Activated CD8-positive, alpha-beta memory T cell treated with anti-CD3 and anti-CD28 coated beads for 48 hours (primary cell): ENCODE measurements around the gene MRM2.

ENCODE experiments used
- DNase-seq, 3 experiments: peaks; one replicate each; pipeline ENCODE4 v3.0.0-alpha.2; 2020; ENCODE audit warnings: low read depth in 2 of 3, low spot score in 2 of 3

MRM2 gene

GRCh38 chr7:2208712-2209111 lies 33.3 kb downstream of the MRM2 start:
- DNase-seq: no peak

- DNase-seq: no peak
Measured at GRCh38 chr7:2205036-2205780, 36.8 kb downstream of the MRM2 start.

DNA sequence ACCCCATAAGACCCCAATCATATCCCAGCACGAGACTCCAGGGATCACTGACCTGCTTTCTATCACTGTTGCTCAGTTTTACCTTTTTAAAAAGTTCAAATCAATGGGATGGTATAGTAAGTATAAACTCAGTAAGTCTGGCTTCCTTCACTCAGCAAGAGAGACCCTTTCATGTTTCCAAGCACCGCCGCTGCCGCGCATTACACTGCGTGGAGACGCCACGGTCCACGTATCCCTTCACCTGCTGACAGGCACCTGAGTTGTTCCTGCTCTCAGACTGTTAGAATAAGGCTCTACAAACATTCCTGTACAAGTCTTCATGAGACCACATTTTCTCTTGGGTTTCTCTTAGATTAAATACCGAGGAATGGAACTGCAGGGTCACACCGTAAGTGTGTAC lies 37.6 kb downstream of the MRM2 start:
- DNase-seq: no peak

DNA sequence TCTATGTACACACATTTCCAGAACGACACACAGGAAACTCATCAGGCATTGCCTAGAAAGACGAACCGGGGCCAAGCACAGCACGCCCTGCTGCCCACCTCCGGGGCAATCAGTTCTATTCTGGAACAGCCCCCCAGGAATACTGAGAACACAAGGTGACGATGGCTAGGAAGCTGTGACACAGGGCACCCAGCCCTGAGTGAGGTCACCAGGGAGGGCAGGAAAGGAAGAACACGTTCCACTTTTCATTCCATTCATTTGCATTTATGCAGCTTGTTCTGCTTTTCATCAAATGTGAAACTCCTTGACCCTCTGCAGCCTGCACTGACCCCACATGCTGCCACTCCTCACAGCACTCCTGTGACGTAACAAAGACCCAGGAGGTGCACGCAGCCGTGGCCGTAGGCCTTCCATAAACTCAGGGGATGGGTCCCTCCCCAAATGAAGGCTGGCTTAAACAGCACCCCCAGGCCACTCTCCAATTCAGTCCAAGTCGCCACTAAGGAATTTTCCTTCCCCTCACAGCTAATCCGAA lies 38.2 kb downstream of the MRM2 start:
- no peak for DNase-seq

- no peak for DNase-seq
Measured at GRCh38 chr7:2202901-2203765, 38.9 kb downstream of the MRM2 start.

GRCh38 chr7:2202361-2202761 lies 39.6 kb downstream of the MRM2 start:
- no peak for DNase-seq

- no peak for DNase-seq
Measured at GRCh38 chr7:2201686-2202360, 40.2 kb downstream of the MRM2 start.

GRCh38 chr7:2201128-2201527 lies 40.9 kb downstream of the MRM2 start:
- no peak for DNase-seq

DNA sequence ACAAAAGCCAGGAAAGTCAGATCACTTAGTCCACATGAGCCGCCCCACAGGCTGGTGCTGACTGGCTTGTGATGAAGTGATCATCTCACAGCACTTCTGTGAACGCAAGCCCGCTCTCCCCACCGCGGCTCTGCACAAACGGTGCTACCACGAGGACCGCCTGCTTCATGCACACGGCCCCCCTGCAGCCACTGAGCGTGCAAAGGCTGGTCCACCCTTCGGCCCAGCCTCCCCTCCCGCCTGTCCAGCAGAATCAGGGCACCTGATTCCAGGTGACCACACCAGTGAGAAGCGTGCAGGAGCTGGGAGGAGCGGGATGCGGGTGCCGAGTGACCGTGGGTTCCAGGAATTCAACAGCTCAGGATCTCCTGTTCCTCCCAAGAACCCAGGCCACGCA lies 41.4 kb downstream of the MRM2 start:
- DNase-seq: no peak

- DNase-seq: no peak
Measured at GRCh38 chr7:2199956-2200583, 41.9 kb downstream of the MRM2 start.

GRCh38 chr7:2199528-2199927 lies 42.5 kb downstream of the MRM2 start:
- no peak for DNase-seq

DNA sequence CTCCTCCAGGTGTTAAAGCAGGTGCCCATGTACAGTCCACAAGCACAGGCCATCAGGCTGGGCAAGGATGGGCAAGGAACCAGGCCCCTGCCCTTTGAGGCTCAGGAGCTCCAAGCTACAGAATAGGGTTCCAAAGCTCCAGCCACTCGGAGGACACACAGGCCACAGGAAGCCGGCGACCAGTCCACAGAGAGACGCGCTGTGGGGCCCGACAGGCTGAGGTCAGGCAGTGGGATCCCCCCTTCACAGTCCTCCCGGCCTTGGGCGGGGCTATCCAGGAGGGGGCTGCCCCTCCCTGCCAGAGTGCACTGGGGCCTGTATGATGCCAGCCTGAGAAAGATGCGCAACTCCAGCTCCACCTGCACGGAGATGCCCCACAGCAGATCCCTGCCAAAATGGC lies 43.2 kb downstream of the MRM2 start:
- no peak for DNase-seq

- DNase-seq: no peak
Measured at GRCh38 chr7:2198206-2198605, 43.8 kb downstream of the MRM2 start.

DNA sequence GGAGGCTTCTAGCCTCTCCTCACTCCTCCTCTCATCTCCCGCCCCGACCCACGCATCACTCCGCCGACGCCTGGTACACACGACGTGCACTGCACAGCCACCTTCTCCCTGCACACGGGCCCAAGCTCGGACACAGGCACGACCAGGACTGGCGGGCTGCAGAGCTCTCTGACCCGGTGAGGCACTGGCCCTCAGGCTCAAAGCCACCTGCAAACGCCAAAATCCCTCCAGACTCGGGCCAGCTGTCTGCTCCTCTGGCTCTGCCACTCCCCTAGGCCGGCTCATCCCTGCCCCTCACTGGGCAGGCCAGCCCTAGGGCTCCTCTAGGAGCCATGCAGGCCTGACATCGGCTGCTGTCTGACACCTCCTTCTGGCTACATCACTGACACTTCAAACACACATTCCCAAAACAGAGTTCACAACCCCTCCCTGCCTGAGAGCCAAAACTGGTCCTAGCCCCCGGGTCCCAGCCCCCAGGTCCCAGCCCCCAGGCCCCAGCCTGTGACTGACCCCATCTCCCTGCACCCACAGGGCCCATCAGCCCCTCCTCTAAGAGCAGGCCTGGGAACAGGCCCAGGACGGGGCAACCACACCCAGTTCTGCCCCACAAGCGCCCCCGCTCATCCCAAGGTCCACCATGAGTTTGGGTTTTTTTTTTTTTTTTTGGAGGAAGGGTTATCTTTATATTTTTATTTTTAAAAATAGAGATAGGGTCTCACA lies 44.4 kb downstream of the MRM2 start:
- no peak for DNase-seq

DNA sequence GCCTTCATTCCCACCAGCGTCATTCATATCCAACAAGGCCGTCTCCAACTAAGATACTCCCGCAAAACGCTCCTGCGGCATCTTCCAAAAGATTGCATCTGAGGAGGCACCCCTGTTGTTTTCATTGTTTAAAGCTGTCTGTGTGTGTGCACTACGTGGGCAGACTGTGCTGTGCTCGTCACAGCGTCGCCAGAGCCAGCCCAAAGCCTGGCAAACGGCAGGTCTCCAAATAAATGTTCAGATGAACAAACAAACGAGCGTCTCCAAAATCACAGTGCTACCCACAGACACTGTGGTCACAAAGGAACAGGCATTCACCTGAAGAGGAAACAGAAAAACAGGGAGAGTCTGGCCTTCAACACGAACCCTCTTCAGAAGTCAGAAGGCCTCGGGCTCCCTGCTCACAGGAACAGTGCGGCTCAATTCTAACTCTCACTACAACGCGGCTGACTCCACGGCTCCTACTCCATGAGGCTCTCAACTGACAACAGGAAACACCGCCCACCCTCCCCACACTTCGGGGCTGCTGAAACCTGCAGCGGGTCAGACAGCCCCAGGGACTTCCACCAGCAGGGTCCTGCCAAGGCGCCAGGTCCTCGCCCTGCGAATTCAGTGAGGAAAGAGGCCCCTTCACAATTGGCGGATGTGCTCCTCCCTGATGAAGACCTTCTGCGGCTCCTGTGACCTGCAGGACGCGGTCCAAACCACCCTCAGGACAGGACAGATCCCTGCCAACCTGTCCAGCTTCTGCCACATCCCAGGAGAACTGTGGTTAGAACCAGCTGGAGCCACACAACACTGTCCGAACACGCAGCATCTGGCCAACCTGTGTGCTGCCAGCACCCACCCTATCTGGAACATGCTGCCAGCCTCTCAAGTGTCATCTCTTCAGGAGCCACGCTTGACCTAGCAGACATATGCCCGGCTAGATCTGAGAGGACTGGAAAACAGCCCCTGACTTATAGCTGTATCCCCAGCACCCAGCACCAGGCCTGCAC lies 45.3 kb downstream of the MRM2 start:
- DNase-seq: no peak

DNA sequence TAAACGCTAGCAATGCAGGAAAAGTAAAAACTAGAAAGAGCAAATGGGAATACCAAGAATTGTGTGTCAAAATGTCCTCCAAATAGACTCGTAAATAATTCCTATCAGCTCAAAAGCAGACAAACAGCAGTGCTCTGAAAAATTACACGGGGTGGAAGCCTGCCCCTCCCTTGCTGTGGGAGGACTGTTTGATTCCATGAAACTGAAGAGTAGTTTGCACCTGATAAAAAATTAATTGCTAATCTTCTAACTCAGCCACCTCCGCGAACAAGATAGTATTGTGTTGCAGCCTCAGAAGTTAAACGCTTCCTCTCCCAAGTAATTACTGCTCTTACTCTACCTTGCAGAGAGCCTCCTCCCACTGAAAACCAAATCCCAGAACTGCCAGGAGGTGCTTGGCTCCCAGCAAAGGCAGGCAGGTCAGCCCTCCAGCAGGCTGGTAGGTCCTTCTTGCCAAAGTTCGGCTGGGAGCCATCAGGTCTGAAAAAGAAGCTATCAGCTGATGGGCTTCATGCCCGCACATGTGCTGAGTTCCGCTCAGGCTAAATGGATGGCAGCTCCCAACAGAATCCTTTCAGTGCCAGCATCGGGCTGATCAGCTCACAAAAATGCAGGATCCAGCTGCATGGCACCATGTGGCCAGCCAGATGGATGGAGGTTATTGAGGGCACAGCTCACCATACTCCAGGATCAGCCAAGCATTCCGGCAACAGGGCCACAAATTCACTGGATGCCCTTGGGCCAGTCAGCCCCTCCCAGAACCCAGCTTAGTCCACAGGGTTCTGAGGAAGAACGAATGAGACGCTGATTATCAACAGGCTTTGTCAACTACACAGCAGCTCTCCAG lies 46.4 kb downstream of the MRM2 start:
- DNase-seq: no peak

- DNase-seq: no peak
Measured at GRCh38 chr7:2193575-2194305, 48.3 kb downstream of the MRM2 start.
